ENCODE results near the gene HGS.

- TF ChIP-seq CTCF (IDR thresholded peaks at IDR 0.05; ENCODE audit: poor library complexity): no peak
- no peak for TF ChIP-seq EZH2 (IDR thresholded peaks at IDR 0.05; ENCODE audit: borderline replicate concordance)
Observed at GRCh38 chr17:81707725-81708646, 24.2 kb downstream of the HGS start.
